Erythroblast (primary cell): ENCODE data around the gene MMUT.
A peak's percentile ranks its signal among the peaks of the same experiment; 100 is the strongest.
"Not testable (repeated sequence)": the region's sequence is repeated elsewhere in the genome, so short reads cannot be mapped to it uniquely, and the experiment has no call there.

Source experiments
- DNase-seq, 2 experiments: peaks; one replicate each; lab custom pipeline; 2025; lab: John Stamatoyannopoulos, UW
- GATA1 ChIP-seq: IDR thresholded peaks from 2 replicates; pipeline ENCODE4 v1.6.1; 2011; ENCODE audit warnings: low read depth, mild to moderate bottlenecking, control low read depth, low read length, moderate library complexity
- POLR2A ChIP-seq: IDR thresholded peaks from 2 replicates; pipeline ENCODE4 v1.6.1; 2011; ENCODE audit warnings: mild to moderate bottlenecking, low read length

MMUT gene

GRCh38 chr6:49462599-49462926 is 490 bp downstream of the MMUT start:
- TF ChIP-seq GATA1 (no peak), POLR2A (no peak)
- peak; percentile 57 to 78 for DNase-seq

- no peak for TF ChIP-seq GATA1
- no peak for TF ChIP-seq POLR2A
- peak in 1 of 2 experiments; percentile 59 for DNase-seq
Measured at GRCh38 chr6:49462071-49462470, 982 bp downstream of the MMUT start.

GRCh38 chr6:49457771-49458170 is 5.3 kb downstream of the MMUT start:
- no peak for TF ChIP-seq POLR2A
- no peak for TF ChIP-seq GATA1

GRCh38 chr6:49454787-49455709 is 8.0 kb downstream of the MMUT start:
- TF ChIP-seq GATA1, result no peak
- no peak for TF ChIP-seq POLR2A
- no peak for DNase-seq

More at GRCh38 chr6:49457771-49458170, 5.3 kb downstream of the MMUT start:
- no peak for DNase-seq

- TF ChIP-seq GATA1, result no peak
- TF ChIP-seq POLR2A, result no peak
- DNase-seq, result peak in 1 of 2 experiments; percentile 14
Measured at GRCh38 chr6:49453221-49453620, 9.8 kb downstream of the MMUT start.

- TF ChIP-seq POLR2A (no peak), GATA1 (no peak)
- no peak for DNase-seq
Measured at GRCh38 chr6:49430866-49431265, 32.2 kb downstream of the MMUT start.

GRCh38 chr6:49430187-49430586 is 32.9 kb downstream of the MMUT start:
- no peak for DNase-seq
- TF ChIP-seq GATA1, result no peak
- TF ChIP-seq POLR2A, result no peak

- no peak for TF ChIP-seq GATA1
- TF ChIP-seq POLR2A, result no peak
- no peak for DNase-seq
Measured at GRCh38 chr6:49423817-49424216, 39.2 kb downstream of the MMUT start.

- no peak for TF ChIP-seq POLR2A
Measured at GRCh38 chr6:49416195-49416594, 46.9 kb downstream of the MMUT start.

GRCh38 chr6:49415358-49415757 is 47.7 kb downstream of the MMUT start:
- TF ChIP-seq POLR2A, result no peak
- TF ChIP-seq GATA1, result no peak
- DNase-seq, result no peak

More at GRCh38 chr6:49416195-49416594, 46.9 kb downstream of the MMUT start:
- no peak for DNase-seq

- no peak for DNase-seq
- TF ChIP-seq GATA1 (no peak), POLR2A (no peak)
Measured at GRCh38 chr6:49410564-49410963, 52.5 kb downstream of the MMUT start.

GRCh38 chr6:49409951-49410542 is 53.0 kb downstream of the MMUT start:
- TF ChIP-seq GATA1, result no peak
- no peak for TF ChIP-seq POLR2A
- DNase-seq, result peak; percentile 41 to 69

- no peak for DNase-seq
- TF ChIP-seq GATA1, result no peak
- no peak for TF ChIP-seq POLR2A
Measured at GRCh38 chr6:49406250-49406970, 56.6 kb downstream of the MMUT start.

- no peak for DNase-seq
- TF ChIP-seq POLR2A, result no peak
- TF ChIP-seq GATA1, result no peak
Measured at GRCh38 chr6:49401063-49401462, 62.0 kb downstream of the MMUT start.

- not testable (repeated sequence) for DNase-seq
Measured at GRCh38 chr6:49386667-49387508, 76.2 kb downstream of the MMUT start.
